OCI-LY1 (cell line): ENCODE measurements around the gene ITFG1.

Source experiments
- CTCF ChIP-seq: fragments of 200-600 bp; sonication (generic), shearing (Covaris generic); IDR thresholded peaks from 2 replicates; pipeline ENCODE4 v1.5.1; 2017; ENCODE audit warnings: mild to moderate bottlenecking, antibody characterized with exemption, low read length, moderate library complexity, mixed read lengths
- EZH2 ChIP-seq: fragments of 200-600 bp; sonication (generic), shearing (Covaris generic); IDR thresholded peaks from 2 replicates; pipeline ENCODE4 v1.8.0; 2017; ENCODE audit warnings: borderline replicate concordance, mixed run types, mild to moderate bottlenecking, antibody characterized with exemption, low read length, moderate library complexity, mixed read lengths

DNA sequence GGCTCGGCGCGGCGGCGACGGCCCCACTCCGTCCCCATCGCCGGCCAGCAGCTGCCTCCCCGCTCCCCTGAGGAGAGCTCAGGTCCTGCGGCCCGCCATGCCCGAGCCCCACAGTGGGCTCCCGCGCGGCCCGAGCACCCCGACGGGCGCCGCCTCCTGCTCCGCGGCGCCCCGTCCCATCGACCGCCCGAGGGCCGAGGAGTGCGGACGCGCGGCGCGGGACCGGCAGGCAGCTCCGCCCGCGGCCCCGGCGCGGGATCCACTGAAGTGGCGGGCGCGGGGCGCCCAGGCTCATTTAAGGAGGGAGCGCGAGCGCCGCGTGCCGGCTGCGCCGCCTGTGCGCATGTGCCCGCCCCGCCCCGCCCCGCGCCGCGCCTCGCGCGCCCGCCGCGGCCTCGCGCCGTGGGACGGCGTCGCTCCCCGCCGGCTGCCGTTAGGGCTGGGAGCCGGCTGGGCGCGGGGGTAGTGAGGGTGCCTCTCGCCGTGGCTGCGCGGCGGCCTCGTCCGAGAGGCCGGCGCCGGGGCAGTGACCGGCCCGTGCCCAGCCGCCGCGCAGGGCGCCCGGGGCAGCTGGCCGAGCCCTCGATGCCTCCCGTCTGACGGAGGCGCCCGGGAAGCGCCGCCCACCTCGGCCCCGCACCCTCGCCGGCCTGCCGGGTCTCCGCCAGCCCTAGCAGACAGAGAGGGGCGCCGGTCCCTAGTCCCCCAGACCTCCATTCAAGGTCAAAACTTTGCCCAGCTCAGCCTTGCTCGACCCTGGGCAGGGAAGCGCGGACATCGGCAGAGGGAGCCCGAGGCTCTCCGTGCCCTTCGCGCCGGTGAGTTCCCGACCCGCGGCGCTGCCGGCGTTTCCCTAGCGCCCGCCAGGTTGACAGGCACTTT, 316.9 kb downstream of the ITFG1 start, which contains the start of gene NETO2:
- peak; percentile 63 for TF ChIP-seq CTCF
- TF ChIP-seq EZH2 = no peak
